ENCODE measurements around the gene EXOG.

Gene EXOG

DNA sequence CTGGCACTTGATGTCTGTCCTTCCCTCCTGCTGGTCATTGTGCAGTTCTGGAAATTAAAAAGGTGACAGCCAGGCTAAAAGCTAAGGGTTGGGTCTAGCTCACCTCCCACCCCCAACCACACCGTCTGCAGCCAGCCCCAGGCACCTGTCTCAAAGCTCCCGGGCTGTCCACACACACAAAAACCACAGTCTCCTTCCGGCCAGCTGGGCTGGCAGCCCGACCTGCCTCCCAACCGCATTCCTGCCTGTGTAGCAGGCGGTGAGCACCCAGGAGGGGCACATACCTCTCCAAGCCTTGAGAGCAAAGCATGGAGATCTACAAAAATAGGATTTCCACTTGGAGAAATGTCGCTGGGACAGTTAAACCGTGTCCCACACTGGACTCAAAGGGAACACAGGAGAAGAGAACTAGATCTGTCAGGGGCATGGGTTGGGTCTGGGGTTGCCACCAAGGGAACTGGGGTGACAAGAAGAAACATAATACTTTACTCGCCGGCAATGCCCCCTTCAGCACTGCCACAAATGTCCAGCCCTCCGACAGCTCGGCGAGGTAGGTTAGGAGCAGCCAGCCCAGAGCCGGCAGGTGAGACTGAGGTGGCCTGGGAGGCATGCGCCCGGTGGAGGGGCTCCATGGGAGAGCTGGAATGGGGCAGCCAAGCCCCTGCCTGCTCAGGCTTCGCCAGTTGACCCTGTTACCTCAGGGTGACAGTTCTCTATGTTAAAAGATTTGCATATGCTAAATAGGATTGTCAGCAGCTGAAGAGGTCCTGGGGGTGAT, 52.2 kb downstream of the EXOG start:
- no peak for DNase-seq (ENCODE audit: low spot score)

DNA sequence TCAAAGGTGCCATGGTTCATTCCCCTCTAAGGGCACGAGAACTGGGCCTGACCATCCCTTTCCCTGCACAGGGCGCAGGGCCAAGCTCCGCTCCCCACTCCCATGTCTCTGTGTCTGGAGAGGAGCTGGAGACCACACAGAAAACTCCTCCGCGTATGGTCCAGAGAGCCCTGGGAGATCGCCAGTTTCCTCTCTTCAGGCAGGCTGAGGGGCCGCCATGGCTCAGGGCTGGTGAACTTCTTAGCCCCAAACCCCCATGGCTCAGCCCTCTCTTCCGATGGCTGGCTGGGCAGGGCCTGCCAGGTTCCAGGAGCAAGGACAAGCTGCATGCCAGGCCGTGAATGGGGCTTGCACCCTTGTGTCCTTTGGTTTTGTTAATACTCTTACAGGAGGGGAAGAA, 52.9 kb downstream of the EXOG start:
- DNase-seq (ENCODE audit: low spot score), result no peak

DNA sequence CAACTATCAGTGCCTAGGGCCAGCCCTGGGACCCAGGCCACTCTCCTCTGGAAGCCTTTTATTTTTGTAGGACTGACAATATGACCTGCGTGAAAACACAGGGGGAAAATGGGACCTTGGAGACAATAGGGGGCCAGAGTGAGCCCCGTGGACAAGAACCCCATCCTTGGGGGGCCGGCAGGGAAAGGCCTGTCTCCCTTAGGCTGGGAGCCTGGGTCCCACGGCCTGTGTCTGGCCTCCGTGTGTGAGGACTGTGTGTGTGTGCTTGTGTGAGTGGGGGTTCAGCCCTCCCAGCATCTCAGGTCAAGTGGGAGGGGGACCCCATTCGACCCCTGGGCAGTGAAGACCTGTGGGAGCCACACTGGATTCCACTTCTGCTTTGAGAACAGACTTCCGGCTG, 53.3 kb downstream of the EXOG start:
- DNase-seq (ENCODE audit: low spot score), result no peak

DNA sequence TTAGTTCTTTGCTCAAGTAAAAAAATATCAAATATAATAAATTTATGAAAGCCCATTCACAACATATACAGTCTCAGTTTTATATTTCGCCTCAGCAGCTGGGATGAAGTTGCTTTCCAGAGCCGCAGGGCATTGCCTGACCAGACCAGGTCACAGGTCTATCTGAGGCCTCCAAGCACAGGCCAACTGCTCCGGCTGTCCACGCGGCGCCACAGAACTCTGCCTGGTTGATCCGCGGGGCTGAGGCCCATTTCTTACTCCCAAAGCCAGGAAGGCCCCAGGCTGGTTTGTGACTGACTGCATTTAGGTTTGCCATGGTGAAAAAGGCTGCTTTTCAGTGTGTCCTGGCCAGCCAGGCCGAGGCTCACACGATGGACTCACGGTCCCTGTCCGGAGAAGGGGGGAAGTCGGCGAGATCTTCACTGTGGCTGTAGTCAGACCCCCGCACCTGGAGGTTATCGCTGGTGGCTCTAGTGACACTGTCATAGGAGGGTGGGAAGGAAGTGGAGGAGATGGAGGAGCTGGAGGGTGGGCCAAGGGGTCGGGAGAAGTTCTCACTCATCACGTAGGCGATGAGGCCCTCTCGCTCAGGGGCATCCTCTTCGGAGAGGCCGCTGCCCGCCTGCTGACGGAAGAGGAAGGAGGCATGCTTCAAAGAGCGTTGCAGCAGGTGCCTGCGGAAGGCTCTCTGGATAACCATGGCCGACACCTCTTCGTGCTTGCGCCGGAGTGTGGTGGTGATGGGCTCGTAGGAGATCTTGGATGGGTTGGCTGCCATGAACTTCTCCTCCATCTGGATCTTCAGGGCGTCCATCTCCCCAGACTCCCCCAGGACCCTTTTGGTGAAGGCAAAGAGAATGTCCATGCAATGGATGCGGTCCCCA, 54.1 kb downstream of the EXOG start:
- DNase-seq (ENCODE audit: low spot score), result no peak

DNA sequence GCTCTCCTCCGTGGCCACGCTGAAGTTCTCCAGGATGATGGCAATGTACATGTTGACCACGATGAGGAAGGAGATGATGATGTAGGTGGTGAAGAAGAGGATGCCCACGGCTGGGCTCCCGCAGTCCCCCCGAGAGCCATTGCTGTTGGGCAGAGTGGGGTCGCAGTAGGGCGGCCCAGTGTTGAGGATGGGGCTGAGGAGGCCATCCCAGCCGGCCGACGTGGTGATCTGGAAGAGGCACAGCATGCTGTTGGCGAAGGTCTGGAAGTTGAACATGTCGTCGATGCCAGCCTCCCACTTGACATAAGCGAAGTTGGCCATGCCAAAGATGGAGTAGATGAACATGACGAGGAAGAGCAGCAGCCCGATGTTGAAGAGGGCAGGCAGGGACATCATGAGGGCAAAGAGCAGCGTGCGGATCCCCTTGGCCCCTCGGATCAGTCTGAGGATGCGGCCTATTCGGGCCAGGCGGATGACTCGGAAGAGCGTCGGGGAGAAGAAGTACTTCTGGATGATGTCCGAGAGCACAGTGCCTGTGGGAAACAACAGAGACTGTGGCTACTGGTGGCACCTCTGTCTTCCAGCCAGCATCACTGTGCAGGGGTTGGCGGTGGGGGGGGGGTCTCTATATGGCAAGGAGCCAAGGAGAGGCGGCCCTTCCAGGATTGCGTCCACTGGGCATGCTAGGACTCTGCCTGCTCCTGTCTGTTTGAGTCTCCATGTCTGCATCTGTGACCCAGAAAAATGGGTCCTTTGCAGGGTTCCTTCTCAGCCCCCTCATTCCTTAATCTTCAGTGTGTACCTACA, 55.1 kb downstream of the EXOG start:
- DNase-seq (ENCODE audit: low spot score), result no peak

DNA sequence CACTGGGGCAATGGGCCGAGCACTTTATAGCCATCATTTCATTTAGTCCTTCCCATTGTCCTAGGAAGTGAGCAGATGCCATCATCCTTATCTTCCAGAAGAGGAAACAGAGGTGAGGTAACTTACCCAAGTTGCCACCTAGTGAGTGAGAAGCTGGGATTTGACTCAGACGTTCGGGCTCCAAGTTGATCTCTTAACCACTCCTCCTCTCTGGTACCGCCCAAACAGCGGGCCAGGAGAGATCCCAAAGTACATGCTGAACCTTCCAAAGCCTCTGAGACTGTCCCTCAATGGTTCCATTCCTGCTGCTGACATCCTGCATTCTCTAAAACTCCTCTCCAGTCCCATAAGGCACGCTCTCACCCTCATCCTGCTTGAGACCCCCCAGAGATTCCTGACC, 56.2 kb downstream of the EXOG start:
- DNase-seq (ENCODE audit: low spot score), result no peak

DNA sequence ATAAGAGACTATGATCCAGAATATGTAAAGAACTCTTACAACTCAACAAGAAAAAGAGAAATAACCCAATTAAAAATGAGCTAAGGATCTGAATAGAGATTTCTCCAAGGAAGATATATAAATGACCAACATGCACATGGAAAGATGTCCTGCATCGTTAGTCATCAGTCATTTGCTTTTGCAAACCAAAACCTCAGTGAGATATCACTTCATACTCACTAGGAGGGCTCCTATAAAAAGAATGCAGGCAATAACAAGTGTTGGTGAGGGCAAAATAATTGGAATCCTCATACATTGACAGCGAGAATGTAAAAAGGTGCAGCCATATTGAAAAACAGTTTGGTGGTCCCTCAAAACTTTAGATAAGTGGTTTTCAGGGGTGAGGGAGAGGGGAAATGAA, 56.9 kb downstream of the EXOG start:
- DNase-seq (ENCODE audit: low spot score), result no peak

DNA sequence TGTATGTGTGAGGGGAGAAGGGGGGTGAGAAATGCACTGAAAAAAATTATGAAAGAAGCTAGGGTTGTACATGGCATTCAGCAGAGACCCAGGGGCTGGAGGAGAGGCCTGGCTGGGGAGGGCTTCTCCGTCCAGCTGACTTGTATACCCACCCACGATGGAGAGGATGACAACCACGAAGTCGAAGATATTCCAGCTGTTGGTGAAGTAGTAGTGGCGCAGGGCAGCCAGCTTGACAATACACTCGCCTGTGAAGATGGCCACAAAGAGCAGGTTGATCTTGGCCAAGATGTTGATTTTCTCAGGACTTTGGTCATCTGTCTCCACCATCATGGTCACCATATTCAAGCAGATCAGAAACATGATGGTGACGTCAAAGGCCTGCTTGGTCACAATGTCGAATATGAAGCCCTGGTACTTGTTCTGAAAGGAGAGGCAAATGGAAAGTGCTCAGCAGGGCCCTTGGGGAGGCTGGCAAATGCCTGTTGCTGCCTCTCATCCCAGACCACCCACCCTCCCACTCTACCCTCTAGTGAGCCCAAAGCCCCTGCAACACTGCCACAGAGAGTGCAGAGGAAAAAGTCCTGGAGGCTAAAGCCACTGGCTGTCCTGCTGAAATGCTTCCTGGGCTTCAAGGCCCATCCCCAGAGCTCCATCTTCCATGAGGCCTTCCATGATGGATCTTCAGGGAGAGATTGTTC, 58.1 kb downstream of the EXOG start:
- no peak for DNase-seq (ENCODE audit: low spot score)

DNA sequence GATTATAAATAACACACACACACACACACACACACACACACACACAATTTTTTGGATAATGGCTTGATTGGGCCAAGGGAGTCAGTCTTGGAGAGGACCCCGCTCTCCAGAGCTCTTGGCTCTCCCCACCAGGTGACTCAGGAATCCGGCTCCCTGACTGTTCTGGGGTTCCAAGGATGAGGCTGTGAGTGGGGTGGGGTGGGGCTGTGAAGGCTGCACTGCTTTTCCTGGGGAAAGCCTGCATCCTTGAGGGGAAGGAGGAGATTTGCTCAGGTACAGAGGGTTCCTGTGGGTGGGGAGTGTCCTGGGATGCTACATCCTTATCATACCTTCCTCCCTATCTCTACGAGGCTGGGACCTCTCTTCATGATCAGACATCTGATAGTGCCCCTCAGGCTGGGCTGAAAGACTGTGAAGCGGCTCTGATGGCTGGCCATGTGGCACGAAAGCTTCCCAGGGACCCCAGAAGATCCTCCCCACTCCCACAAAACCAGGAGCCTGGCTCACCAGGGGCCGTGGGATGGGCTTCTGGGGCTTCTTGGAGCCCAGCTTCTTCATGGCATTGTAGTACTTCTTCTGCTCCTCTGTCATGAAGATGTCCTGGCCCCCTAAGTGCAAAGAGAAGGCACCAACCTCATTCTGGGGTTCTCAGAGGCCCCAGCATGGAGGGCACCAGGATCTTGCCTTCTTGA, 59.2 kb downstream of the EXOG start:
- DNase-seq (ENCODE audit: low spot score), result no peak

DNA sequence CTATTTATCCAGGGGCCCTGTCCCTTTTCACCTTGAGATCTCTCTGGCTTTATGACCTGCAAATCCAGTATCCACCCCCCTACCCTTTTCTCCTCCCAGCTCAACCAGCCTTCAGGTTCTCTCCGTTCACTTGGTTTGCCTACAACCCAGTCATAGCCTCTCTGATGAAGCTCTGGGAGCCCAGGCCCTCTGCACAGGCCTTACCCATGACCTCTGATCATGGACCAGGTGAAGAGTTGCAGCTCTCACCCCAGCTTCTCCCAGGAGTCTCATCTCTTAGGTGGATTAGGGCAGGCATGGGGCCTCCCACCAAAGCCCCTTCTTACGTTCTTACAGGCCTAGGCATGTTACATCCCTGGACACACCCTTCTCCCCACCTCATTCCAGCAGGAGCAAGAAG, 59.8 kb downstream of the EXOG start:
- DNase-seq (ENCODE audit: low spot score), result no peak

DNA sequence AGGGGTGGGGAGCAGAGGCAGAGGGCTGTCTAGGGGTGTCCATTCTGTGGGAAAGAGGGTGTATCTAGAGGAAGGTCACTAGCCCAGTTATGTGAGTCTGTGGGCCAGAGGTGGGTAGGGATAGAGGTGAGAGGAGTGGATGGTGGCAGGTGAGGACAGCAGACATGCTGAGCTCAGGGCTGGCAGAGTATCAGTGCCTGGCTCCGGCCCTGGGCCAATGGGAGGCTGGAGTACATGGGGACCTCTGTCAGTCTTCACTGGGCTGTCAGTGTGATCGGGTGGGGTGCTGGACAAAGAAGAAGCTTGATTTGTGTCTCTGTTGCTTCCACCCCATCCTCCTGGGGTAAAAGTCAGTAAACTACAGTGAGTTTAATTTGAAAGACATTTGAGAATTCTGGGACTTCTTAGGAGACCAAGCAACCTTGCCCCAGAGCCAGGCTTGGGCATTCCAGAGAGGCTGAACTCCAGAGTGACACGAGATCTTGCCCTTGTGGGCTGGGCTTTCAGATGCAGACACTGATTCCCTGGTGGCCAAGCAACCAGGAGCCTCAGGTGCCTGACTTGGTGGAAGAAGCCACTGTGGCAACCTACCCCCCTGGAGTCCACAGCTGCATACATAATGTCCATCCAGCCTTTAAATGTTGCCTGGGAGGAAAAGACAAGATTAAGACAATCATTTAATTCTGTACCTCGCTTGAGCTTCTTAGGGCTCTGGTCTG, 60.7 kb downstream of the EXOG start:
- no peak for DNase-seq (ENCODE audit: low spot score)

DNA sequence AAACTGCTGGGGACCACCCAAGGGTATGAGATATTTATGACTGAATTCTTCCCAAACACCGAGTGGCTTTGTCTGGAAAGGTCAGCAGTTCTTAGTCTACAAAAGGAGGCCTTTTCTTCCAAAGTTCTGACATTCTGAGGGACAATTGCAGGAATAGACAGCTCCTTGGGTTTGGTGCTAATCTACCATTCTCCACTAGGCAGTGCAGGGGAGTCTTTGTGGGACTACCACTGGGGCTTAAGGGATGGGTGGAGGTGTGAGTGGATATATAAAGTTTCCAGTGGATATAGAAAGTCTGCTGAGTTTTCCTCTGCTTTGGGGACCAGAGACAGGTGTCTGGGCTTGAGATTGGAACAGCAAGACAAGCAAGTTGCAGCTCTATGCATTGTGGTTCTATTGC, 62.7 kb downstream of the EXOG start:
- no peak for DNase-seq (ENCODE audit: low spot score)

DNA sequence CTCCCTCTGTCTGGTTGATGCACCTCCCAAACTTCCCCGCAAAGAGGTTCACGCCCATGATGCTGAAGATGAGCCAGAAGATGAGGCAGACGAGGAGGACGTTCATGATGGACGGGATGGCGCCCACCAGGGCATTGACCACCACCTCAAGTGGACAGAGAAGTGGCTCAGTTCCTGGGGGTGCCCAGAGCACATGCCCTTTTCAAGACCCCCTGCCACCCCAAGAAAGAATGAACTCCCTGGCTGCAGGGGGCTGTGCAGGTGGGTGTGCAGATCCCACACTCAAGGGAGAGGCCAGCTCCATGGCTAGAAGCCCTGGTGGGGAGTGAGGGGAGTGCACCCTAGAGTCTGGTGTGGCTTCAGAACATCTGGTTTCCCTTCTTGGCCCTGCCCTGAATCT, 64.1 kb downstream of the EXOG start:
- DNase-seq (ENCODE audit: low spot score), result no peak

DNA sequence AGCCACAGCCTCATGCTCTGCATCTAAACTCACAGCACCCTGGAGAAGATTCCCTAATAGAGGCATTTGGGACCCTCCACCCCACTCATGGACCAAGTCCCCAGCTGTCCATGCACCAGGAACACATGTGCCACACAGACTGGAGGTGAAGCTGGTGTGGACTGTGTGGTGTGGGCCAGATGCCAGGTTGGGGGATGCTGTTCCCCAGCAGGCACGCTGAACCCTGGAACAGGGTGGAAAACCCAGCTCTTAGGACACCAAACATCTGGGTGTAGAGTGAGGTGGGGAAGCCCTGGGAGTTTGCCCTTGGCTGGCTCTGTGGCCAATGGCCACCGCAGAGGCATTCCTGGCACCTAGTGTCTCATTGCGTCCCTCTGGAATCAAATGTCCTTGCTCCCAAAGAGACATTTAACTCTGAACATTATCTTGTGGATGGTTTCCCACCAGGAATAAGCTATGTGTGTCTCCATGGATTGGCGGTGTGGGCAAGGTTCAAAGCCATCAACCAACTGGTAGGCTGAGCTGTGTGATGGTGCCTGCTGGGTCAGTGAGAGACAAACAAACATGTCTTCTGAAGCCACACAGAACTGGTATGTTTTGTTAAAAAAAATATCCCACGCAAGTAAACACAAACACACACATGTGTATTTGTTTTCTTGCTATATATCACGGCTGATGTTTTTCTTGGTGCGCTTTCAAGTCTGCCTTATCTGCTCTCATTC, 65.0 kb downstream of the EXOG start:
- no peak for DNase-seq (ENCODE audit: low spot score)

DNA sequence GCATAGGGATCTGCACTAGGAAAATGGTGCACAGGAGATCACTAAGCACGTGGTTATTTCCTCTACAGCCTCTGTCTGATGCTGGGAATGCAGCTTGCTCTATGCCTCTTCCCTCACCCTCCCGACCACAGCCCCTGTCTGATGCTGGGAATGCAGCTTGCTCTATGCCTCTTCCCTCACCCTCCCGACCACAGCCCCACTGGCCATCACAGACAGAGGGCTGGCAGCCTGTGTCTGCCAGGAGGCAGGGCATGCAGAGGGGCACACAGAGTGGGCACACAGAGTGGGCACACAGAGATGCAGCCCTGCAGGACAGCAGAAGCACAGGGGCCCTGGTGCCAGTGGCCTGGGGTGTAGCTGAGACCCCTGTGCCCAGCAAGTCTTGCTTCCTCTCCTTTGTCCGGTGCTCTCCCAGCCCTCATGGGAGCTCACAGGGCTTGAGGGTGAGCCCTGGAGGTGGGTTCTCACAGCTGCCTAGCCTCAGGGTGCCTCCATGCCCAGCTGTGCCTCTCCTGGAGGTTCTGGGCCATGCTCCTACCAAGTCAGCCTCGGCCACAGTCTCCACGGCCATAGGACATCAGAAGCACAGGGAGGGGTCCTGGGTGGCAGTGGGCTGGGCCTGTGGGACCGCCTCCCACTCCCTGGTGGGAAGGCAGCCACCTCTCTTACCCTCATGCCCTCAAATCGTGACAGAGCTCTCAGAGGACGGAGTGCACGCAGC, 65.8 kb downstream of the EXOG start:
- DNase-seq (ENCODE audit: low spot score), result no peak

DNA sequence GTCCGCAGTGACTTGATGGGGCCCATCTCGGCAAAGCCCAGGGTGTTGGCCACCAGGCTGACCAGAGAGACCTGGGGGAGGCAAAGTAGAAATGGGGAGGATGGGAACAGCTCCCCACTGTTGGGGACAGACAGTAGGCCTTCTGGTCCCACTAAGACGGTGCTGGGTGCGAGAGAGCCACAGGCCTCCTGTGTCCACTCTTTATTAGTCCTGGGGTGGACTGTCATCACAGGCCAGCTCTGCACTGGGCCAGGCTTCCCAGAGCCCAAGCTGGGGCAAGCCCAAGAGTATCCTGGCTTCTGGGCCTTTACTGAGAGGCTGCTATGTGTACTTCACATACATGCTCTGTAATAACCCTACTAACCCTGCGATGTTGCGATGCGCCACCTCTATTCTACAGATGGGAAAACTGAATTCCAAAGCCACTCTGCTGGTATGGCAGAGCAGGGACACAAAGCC, 66.4 kb downstream of the EXOG start:
- DNase-seq (ENCODE audit: low spot score), result no peak

DNA sequence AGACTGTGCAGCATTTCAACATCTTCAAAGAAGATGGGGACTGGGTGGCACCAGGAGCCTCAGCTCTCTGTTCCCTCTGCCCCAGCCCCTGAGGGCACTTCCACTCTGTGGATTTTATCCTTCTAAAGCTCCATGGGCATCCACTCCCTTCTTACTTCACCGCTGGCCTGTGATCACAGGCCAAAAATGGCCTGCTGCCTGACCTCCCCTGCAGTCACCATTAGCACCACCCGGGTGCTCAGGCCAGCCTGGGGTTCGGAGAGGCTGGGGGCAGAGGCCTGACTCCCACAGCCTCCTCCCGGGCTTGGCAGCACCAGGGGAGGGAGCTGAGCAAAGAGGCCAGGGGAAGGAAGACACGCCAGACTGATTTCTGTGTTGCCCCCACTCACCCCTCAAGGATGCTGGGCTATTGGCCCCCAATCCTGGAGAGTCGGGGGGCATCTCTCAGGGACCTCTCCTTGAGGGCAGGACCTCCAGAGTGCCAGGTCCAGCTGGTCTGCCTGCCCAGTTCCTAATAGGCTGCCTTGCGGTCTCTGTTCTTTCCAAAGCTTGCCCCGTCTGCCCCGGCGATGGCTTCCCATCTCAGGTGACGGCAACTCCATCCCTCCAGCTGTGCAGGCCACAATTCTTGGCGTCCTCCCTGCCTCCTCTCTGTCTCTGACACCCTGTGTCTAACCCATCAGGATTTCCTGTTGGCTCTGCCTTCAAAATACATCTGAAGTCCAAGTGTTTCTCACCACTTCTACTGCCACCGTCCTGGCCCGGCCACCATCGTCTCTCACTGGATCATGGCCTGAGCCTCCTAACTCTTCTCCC, 67.1 kb downstream of the EXOG start:
- no peak for DNase-seq (ENCODE audit: low spot score)

DNA sequence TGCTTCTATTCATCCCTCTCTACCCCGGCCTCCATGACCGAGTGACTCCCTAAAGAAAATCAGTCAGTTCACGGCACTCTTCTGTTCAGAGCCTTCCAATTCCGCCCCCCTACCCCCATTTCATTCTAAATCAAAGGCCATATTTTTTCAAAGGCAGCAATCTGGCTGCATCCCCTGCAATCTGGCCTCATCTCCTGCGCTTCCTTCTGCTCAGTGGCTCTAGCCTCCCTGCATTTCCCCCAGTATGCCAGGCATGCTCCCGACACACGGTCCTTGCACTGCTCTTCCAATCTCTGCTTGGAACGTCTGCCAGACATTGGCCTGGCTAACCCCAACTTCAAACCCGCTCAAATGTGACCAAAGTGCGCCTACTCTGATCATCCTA, 67.7 kb downstream of the EXOG start:
- no peak for DNase-seq (ENCODE audit: low spot score)

Data from RKO (cell line).